HFFc6 (cell line): Measurements from ENCODE around the gene CPLANE2. TPM values are rescaled to one million over a fixed set of nuclear protein-coding genes. Genes with fewer than 3 reads are reported as not detected.

Experiments used
- DNase-seq: peaks from one replicate; pipeline ENCODE4 v3.0.0-alpha.2; 2018
- H3K27ac Mint-ChIP-seq: 2 replicates; pipeline ENCODE4 v1.8.0; 2020; ENCODE audit warnings: mild to moderate bottlenecking, mixed read lengths
- H3K27me3 Mint-ChIP-seq: 2 replicates; pipeline ENCODE4 v1.8.0; 2021; ENCODE audit warnings: mild to moderate bottlenecking, moderate library complexity, mixed read lengths; ENCODE audit not compliant: insufficient read depth
- H3K36me3 Mint-ChIP-seq: 2 replicates; pipeline ENCODE4 v1.8.0; 2021; ENCODE audit warnings: low read depth, mixed read lengths
- H3K4me1 Mint-ChIP-seq: 2 replicates; pipeline ENCODE4 v1.8.0; 2020; ENCODE audit warnings: low read depth, mixed read lengths
- H3K4me3 Mint-ChIP-seq: 2 replicates; pipeline ENCODE4 v1.8.0; 2020; ENCODE audit warnings: mild to moderate bottlenecking, moderate library complexity, mixed read lengths
- H3K9me3 Mint-ChIP-seq: 2 replicates; pipeline ENCODE4 v1.8.0; 2020; ENCODE audit warnings: mild to moderate bottlenecking, mixed read lengths
- CTCF ChIP-seq: fragments of 200-600 bp; sonication (generic); IDR thresholded peaks from 2 replicates; pipeline ENCODE4 v1.5.0; 2021; ENCODE audit warnings: antibody characterized with exemption, mild to moderate bottlenecking
- total RNA-seq, 6 experiments: library from RNA; stranded (reverse); fragmentation: NEBNext Ultra II Directional; extraction: Animal tissue kit (Norgen Biotek cat#: 25700); gene quantifications; 2 replicates in 1 of 6; 3 replicates in 5 of 6; pipeline ENCODE4 v1.2.3, GENCODE V29; 2021

CPLANE2 gene
- total RNA-seq, 6 experiments from 2014 or later = 6.5 to 11.8 (median 7.5) TPM

- no peak for TF ChIP-seq CTCF
- no peak for DNase-seq
- Mint-ChIP-seq H3K27me3 (no peaks in the 10 kb centered on the region), H3K36me3 (no peaks in the 10 kb centered on the region), H3K4me1 (peaks cover 35% of the 10 kb centered on the region), H3K9me3 (no peaks in the 10 kb centered on the region), H3K27ac (no peak overlapping the region), H3K4me3 (no peak overlapping the region)
These were observed 45.7 kb downstream of the CPLANE2 start for GRCh38 chr1:16191309-16191708.

- no peaks in the 10 kb centered on the region for H3K9me3 Mint-ChIP-seq
- H3K4me1 Mint-ChIP-seq = peaks cover 35% of the 10 kb centered on the region
- H3K27me3 Mint-ChIP-seq = no peaks in the 10 kb centered on the region
- no peak overlapping the region for H3K27ac Mint-ChIP-seq
- H3K36me3 Mint-ChIP-seq = no peaks in the 10 kb centered on the region
- no peak for TF ChIP-seq CTCF
- peak; percentile 14 for DNase-seq
- no peak overlapping the region for H3K4me3 Mint-ChIP-seq
These were observed 46.9 kb downstream of the CPLANE2 start for GRCh38 chr1:16189921-16190621.

- DNase-seq = no peak
These were observed 48.0 kb downstream of the CPLANE2 start for GRCh38 chr1:16189003-16189402.

GRCh38 chr1:16187748-16188401, 49.1 kb downstream of the CPLANE2 start:
- Mint-ChIP-seq H3K36me3 (no peaks in the 10 kb centered on the region), H3K27ac (peak overlapping the region; percentile 71), H3K4me1 (peaks cover 48% of the 10 kb centered on the region), H3K4me3 (no peak overlapping the region), H3K9me3 (no peaks in the 10 kb centered on the region), H3K27me3 (no peaks in the 10 kb centered on the region; the same call in 1 of the 2 replicates)
- DNase-seq = peak; percentile 84
- peak; percentile 99 for TF ChIP-seq CTCF

More at GRCh38 chr1:16189003-16189402, 48.0 kb downstream of the CPLANE2 start:
- Mint-ChIP-seq H3K9me3 (no peaks in the 10 kb centered on the region), H3K4me1 (peaks cover 38% of the 10 kb centered on the region), H3K36me3 (no peaks in the 10 kb centered on the region), H3K27me3 (no peaks in the 10 kb centered on the region), H3K27ac (peak overlapping the region; percentile 57), H3K4me3 (peak overlapping the region; percentile 6; the same call in 1 of the 2 replicates)
- no peak for TF ChIP-seq CTCF

- no peak overlapping the region for H3K27ac Mint-ChIP-seq
- H3K4me3 Mint-ChIP-seq = no peak overlapping the region
- H3K27me3 Mint-ChIP-seq = no peaks in the 10 kb centered on the region; the same call in 1 of the 2 replicates
- H3K4me1 Mint-ChIP-seq = peaks cover 58% of the 10 kb centered on the region
- H3K36me3 Mint-ChIP-seq = no peaks in the 10 kb centered on the region
- DNase-seq = no peak
- no peak for TF ChIP-seq CTCF
- no peaks in the 10 kb centered on the region for H3K9me3 Mint-ChIP-seq
These were observed 50.2 kb downstream of the CPLANE2 start for GRCh38 chr1:16186655-16187235.
